ENCODE measurements around the gene KCNK1.

The KCNK1 gene

DNA sequence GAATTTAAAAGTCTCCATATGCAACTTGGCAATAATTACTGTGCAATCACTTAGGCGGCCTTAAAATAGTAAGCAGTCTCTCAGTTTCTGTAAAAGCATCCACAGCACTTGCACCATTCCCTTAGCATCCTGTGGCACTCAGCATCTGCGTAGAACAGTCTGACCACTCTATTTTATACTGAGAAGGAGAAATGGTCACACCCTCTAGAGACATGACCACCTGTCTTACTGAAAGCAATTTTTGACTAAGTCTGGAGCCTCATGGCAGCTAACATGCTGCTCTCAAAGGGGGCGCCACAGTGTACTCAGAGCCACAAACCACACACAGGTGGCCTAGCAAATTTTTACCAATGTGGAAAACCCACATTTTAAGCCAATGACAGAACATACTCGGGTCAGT is 62.0 kb downstream of the KCNK1 start:
- Histone ChIP-seq H3K4me1 (no peaks in the 10 kb centered on the region), H3K9ac (no peak overlapping the region), H3K4me2 (ENCODE audit: low read length) (no peak overlapping the region), H3K79me2 (no peaks in the 10 kb centered on the region), H2AFZ (no peak overlapping the region), H3K27ac (no peak overlapping the region), H3K27me3 (ENCODE audit: control insufficient read depth, insufficient read depth, low read length) (no peaks in the 10 kb centered on the region), H3K4me3 (ENCODE audit: low read depth, low read length) (no peak overlapping the region), H3K36me3 (ENCODE audit: control insufficient read depth, insufficient read depth, low read length) (no peaks in the 10 kb centered on the region), H3K9me3 (ENCODE audit: control insufficient read depth, low read length) (no peaks in the 10 kb centered on the region)
- TF ChIP-seq, protein P1, sequence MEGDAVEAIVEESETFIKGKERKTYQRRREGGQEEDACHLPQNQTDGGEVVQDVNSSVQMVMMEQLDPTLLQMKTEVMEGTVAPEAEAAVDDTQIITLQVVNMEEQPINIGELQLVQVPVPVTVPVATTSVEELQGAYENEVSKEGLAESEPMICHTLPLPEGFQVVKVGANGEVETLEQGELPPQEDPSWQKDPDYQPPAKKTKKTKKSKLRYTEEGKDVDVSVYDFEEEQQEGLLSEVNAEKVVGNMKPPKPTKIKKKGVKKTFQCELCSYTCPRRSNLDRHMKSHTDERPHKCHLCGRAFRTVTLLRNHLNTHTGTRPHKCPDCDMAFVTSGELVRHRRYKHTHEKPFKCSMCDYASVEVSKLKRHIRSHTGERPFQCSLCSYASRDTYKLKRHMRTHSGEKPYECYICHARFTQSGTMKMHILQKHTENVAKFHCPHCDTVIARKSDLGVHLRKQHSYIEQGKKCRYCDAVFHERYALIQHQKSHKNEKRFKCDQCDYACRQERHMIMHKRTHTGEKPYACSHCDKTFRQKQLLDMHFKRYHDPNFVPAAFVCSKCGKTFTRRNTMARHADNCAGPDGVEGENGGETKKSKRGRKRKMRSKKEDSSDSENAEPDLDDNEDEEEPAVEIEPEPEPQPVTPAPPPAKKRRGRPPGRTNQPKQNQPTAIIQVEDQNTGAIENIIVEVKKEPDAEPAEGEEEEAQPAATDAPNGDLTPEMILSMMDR (IDR thresholded peaks at IDR 0.05) = no peak

GRCh38 chr1:233677690-233678354 is 63.9 kb downstream of the KCNK1 start:
- TF ChIP-seq, protein P1 (IDR thresholded peaks at IDR 0.05) = no peak
- Histone ChIP-seq H2AFZ (no peak overlapping the region), H3K27me3 (ENCODE audit: control insufficient read depth, insufficient read depth, low read length) (no peaks in the 10 kb centered on the region), H3K9ac (no peak overlapping the region), H3K4me2 (ENCODE audit: low read length) (no peak overlapping the region), H3K36me3 (ENCODE audit: control insufficient read depth, insufficient read depth, low read length) (no peaks in the 10 kb centered on the region), H3K79me2 (no peaks in the 10 kb centered on the region), H3K9me3 (ENCODE audit: control insufficient read depth, low read length) (no peaks in the 10 kb centered on the region), H3K4me1 (no peaks in the 10 kb centered on the region), H3K27ac (no peak overlapping the region), H3K4me3 (ENCODE audit: low read depth, low read length) (no peak overlapping the region)

- H3K4me2 ChIP-seq (ENCODE audit: low read length) = no peak overlapping the region
- H3K27ac ChIP-seq = no peak overlapping the region
- H3K79me2 ChIP-seq = no peaks in the 10 kb centered on the region
- no peaks in the 10 kb centered on the region for H3K9me3 ChIP-seq (ENCODE audit: control insufficient read depth, low read length)
- no peaks in the 10 kb centered on the region for H3K36me3 ChIP-seq (ENCODE audit: control insufficient read depth, insufficient read depth, low read length)
- no peaks in the 10 kb centered on the region for H3K4me1 ChIP-seq
- H2AFZ ChIP-seq = no peak overlapping the region
- H3K9ac ChIP-seq = no peak overlapping the region
- TF ChIP-seq, protein P1 (IDR thresholded peaks at IDR 0.05) = no peak
- no peaks in the 10 kb centered on the region for H3K27me3 ChIP-seq (ENCODE audit: control insufficient read depth, insufficient read depth, low read length)
- H3K4me3 ChIP-seq (ENCODE audit: low read depth, low read length) = no peak overlapping the region
Observed at GRCh38 chr1:233679030-233679429, 65.1 kb downstream of the KCNK1 start.

- Histone ChIP-seq H2AFZ (no peak overlapping the region), H3K9me3 (ENCODE audit: control insufficient read depth, low read length) (no peaks in the 10 kb centered on the region), H3K4me1 (no peaks in the 10 kb centered on the region), H3K4me3 (ENCODE audit: low read depth, low read length) (no peak overlapping the region), H3K9ac (no peak overlapping the region), H3K4me2 (ENCODE audit: low read length) (no peak overlapping the region), H3K27me3 (ENCODE audit: control insufficient read depth, insufficient read depth, low read length) (no peaks in the 10 kb centered on the region), H3K36me3 (ENCODE audit: control insufficient read depth, insufficient read depth, low read length) (no peaks in the 10 kb centered on the region), H3K27ac (no peak overlapping the region), H3K79me2 (no peaks in the 10 kb centered on the region)
- TF ChIP-seq, protein P1 (IDR thresholded peaks at IDR 0.05) = no peak
Observed at GRCh38 chr1:233679591-233680373, 65.9 kb downstream of the KCNK1 start.

Data from parathyroid adenoma (tissue), 2 donors.